ENCODE measurements around the gene SEC24D. TPM values are rescaled to one million over a fixed set of nuclear protein-coding genes. Genes with fewer than 3 reads are reported as not detected.

Gene SEC24D
- total and polyA plus RNA-seq, 11 donors: 3.1 to 36.4 (median 14.8) TPM

- Histone ChIP-seq H3K27ac (peak overlapping the region; percentile 22 to 87 (median 62)), H3K27me3 (no peaks in the 10 kb centered on the region), H3K4me1 (peaks cover 4 to 83% (median 58%) of the 10 kb centered on the region in 12 donors), H3K36me3 (peaks cover 0 to 64% (median 30%) of the 10 kb centered on the region in 9 donors), H3K9me3 (no peaks in the 10 kb centered on the region), H3K4me3 (no peak overlapping the region)
- DNase-seq (no peak), ATAC-seq (no peak)
- no peak for TF ChIP-seq CTCF (IDR thresholded peaks at IDR 0.05)
- no peak for TF ChIP-seq POLR2A (IDR thresholded peaks at IDR 0.05)
- 54 to 64% (median 62%) methylated on average over 4 of the region's 4 CpGs for WGBS, 4 donors
- intact Hi-C loops (cut with DNase I): loop anchor here in 1 of 10 donors (10.0 kb wide), 1 partner anchor 516 kb away; no protein-coding TSS in a partner anchor
Measured at GRCh38 chr4:118769161-118769560, 66.8 kb downstream of the SEC24D start.

- H3K4me1 ChIP-seq: peaks cover 5 to 83% (median 49%) of the 10 kb centered on the region in 12 donors
- no peaks in the 10 kb centered on the region for H3K27me3 ChIP-seq
- DNase-seq (no peak), ATAC-seq (no peak)
- 92 to 96% (median 94%) methylated on average over 6 of the region's 6 CpGs for WGBS, 4 donors
- H3K4me3 ChIP-seq: no peak overlapping the region
- H3K36me3 ChIP-seq: peaks cover 0 to 78% (median 38%) of the 10 kb centered on the region in 9 donors
- intact Hi-C loops (cut with DNase I): loop anchor here in 1 of 10 donors (10.0 kb wide), 1 partner anchor 518 kb away; no protein-coding TSS in a partner anchor
- TF ChIP-seq CTCF (IDR thresholded peaks at IDR 0.05) (no peak), POLR2A (IDR thresholded peaks at IDR 0.05) (no peak)
- H3K27ac ChIP-seq: peak overlapping the region in 10 of 12 donors; percentile 52 to 87 (median 72)
- H3K9me3 ChIP-seq: no peaks in the 10 kb centered on the region
Measured at GRCh38 chr4:118767109-118767508, 68.8 kb downstream of the SEC24D start.

- peak; percentile 80 to 93 (median 86) for ATAC-seq
- no peak for DNase-seq
- TF ChIP-seq POLR2A (IDR thresholded peaks at IDR 0.05) (no peak), CTCF (IDR thresholded peaks at IDR 0.05) (no peak)
- Histone ChIP-seq H3K9me3 (no peaks in the 10 kb centered on the region), H3K4me1 (peaks cover 4 to 83% (median 57%) of the 10 kb centered on the region in 12 donors), H3K4me3 (no peak overlapping the region), H3K27ac (peak overlapping the region; percentile 18 to 87 (median 72)), H3K36me3 (peaks cover 0 to 75% (median 38%) of the 10 kb centered on the region in 9 donors), H3K27me3 (no peaks in the 10 kb centered on the region)
- WGBS, 4 donors: 0 to 11% (median 6%) methylated on average over 1 of the region's 1 CpG
- intact Hi-C loops (cut with DNase I): loop anchor here in 1 of 10 donors (10.0 kb wide), 1 partner anchor 519 kb away; no protein-coding TSS in a partner anchor
Measured at GRCh38 chr4:118765399-118765798, 70.5 kb downstream of the SEC24D start.

GRCh38 chr4:118762730-118763477 lies 73.0 kb downstream of the SEC24D start:
- ATAC-seq (no peak), DNase-seq (no peak)
- intact Hi-C loops (cut with DNase I): loop anchor here in 1 of 10 donors (10.0 kb wide), 1 partner anchor 522 kb away; no protein-coding TSS in a partner anchor
- TF ChIP-seq POLR2A (IDR thresholded peaks at IDR 0.05) (no peak), CTCF (IDR thresholded peaks at IDR 0.05) (no peak)
- H3K27ac ChIP-seq: peak overlapping the region; percentile 36 to 87 (median 72)
- peaks cover 0 to 59% (median 37%) of the 10 kb centered on the region in 9 donors for H3K36me3 ChIP-seq
- WGBS, 4 donors: 69 to 77% (median 74%) methylated on average over 3 of the region's 3 CpGs
- H3K27me3 ChIP-seq: no peaks in the 10 kb centered on the region
- no peaks in the 10 kb centered on the region for H3K9me3 ChIP-seq
- no peak overlapping the region for H3K4me3 ChIP-seq
- H3K4me1 ChIP-seq: peaks cover 6 to 91% (median 67%) of the 10 kb centered on the region in 12 donors

Measured in heart left ventricle (tissue), 16 donors.